Measurements from ENCODE around the gene OR1D5.

DNA sequence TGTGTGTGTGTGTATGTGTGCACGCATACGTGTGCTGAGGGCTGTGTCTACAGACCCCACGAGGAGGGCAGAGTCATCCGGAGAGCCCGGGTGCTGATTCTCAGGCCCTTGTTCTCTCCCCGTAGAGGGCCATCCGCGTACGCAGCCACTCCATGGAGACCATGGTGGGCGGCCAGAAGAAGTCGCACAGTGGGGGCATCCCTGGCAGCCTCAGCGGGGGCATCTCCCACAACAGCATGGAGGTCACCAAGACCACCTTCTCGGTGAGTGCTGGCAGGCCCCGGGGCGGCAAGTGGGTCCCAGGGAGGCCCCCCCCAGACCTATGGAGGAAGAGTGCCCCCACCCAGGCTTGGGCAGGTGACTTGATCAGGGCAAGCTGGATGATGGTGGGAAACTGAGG lies 45.5 kb downstream of the OR1D5 start:
- TF ChIP-seq, protein P1, sequence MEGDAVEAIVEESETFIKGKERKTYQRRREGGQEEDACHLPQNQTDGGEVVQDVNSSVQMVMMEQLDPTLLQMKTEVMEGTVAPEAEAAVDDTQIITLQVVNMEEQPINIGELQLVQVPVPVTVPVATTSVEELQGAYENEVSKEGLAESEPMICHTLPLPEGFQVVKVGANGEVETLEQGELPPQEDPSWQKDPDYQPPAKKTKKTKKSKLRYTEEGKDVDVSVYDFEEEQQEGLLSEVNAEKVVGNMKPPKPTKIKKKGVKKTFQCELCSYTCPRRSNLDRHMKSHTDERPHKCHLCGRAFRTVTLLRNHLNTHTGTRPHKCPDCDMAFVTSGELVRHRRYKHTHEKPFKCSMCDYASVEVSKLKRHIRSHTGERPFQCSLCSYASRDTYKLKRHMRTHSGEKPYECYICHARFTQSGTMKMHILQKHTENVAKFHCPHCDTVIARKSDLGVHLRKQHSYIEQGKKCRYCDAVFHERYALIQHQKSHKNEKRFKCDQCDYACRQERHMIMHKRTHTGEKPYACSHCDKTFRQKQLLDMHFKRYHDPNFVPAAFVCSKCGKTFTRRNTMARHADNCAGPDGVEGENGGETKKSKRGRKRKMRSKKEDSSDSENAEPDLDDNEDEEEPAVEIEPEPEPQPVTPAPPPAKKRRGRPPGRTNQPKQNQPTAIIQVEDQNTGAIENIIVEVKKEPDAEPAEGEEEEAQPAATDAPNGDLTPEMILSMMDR (IDR thresholded peaks at IDR 0.05): no peak
- TF ChIP-seq POLR2A (IDR thresholded peaks at IDR 0.05): no peak
